Thymus (tissue), 11 donors: ENCODE data around the gene OSBP. TPM values are rescaled to one million over a fixed set of nuclear protein-coding genes. Genes with fewer than 3 reads are reported as not detected.

Experiments
- DNase-seq, 9 donors: peaks; one replicate each; pipeline ENCODE4 v3.0.0-alpha.2; 2013; ENCODE audit warnings: low spot score in 9 of 9, low read depth in 6 of 9, missing footprints in 1 of 9
- H3K27ac ChIP-seq, 2 donors: one replicate each; pipeline ENCODE4 v1.5.1; 2013; ENCODE audit warnings: control low read depth in 1 of 2, low read depth in 1 of 2, low read length in 1 of 2, mild to moderate bottlenecking in 1 of 2, moderate library complexity in 1 of 2
- H3K27me3 ChIP-seq, 2 donors: one replicate each; pipeline ENCODE4 v1.5.1; 2013; ENCODE audit warnings: low read length in 1 of 2; ENCODE audit not compliant: control insufficient read depth in 2 of 2, insufficient read depth in 1 of 2
- H3K36me3 ChIP-seq, 2 donors: one replicate each; pipeline ENCODE4 v1.5.1; 2013; ENCODE audit warnings: low read length in 1 of 2, mild to moderate bottlenecking in 1 of 2, moderate library complexity in 1 of 2; ENCODE audit not compliant: control insufficient read depth in 2 of 2, insufficient read depth in 2 of 2
- H3K4me1 ChIP-seq, 2 donors: one replicate each; pipeline ENCODE4 v1.5.1; 2013; ENCODE audit warnings: low read length in 2 of 2; ENCODE audit not compliant: control insufficient read depth in 2 of 2, insufficient read depth in 2 of 2
- H3K4me3 ChIP-seq, 2 donors: one replicate each; pipeline ENCODE4 v1.5.1; 2013; ENCODE audit warnings: low read length in 2 of 2, control low read depth in 1 of 2, mild to moderate bottlenecking in 1 of 2
- H3K9me3 ChIP-seq, 2 donors: one replicate each; pipeline ENCODE4 v1.5.1; 2013; ENCODE audit warnings: low read length in 1 of 2, mild to moderate bottlenecking in 1 of 2; ENCODE audit not compliant: control insufficient read depth in 2 of 2, insufficient read depth in 1 of 2
- WGBS: extraction: QIAGEN DNeasy Blood & Tissue Kit; methylation state at CpG from one replicate; pipeline ENCODE4 v1.1.7; 2013; 5-methylcytosine and 5-hydroxymethylcytosine counted together
- polyA plus RNA-seq: library from polyadenylated mRNA; stranded (reverse); fragments of 200-250 nt; gene quantifications from one replicate; pipeline ENCODE4 v1.2.3, GENCODE V29; 2013
- total RNA-seq: library from RNA; stranded (reverse); fragments of 120-200 nt; gene quantifications from one replicate; pipeline ENCODE4 v1.2.4, GENCODE V29; 2013
- donor health status: healthy.

Gene OSBP
- total and polyA plus RNA-seq, 2 donors = 17.5 to 21.5 TPM

GRCh38 chr11:59560290-59560701, 55.3 kb downstream of the OSBP start:
- peak; percentile 63 to 91 (median 77) for DNase-seq
- peak overlapping the region; percentile 90 to 95 for H3K27ac ChIP-seq
- peaks cover 21 to 54% of the 10 kb centered on the region in 2 donors for H3K27me3 ChIP-seq
- H3K36me3 ChIP-seq = no peaks in the 10 kb centered on the region
- peaks cover 4 to 41% of the 10 kb centered on the region in 2 donors for H3K4me1 ChIP-seq
- under 1% methylated on average over 18 of the region's 18 CpGs for WGBS
- H3K4me3 ChIP-seq = peak overlapping the region; percentile 68 to 97
- H3K9me3 ChIP-seq = no peaks in the 10 kb centered on the region

GRCh38 chr11:59559886-59560285, 55.7 kb downstream of the OSBP start:
- Histone ChIP-seq H3K4me3 (peak overlapping the region; percentile 68 to 97), H3K4me1 (peaks cover 4 to 41% of the 10 kb centered on the region in 2 donors), H3K27ac (peak overlapping the region in 1 of 2 donors; percentile 90), H3K9me3 (no peaks in the 10 kb centered on the region), H3K27me3 (peaks cover 21 to 57% of the 10 kb centered on the region in 2 donors), H3K36me3 (no peaks in the 10 kb centered on the region)
- WGBS = 77% methylated on average over 8 of the region's 8 CpGs
- no peak for DNase-seq

GRCh38 chr11:59558270-59558643, 57.3 kb downstream of the OSBP start:
- Histone ChIP-seq H3K36me3 (no peaks in the 10 kb centered on the region), H3K27ac (no peak overlapping the region), H3K4me3 (no peak overlapping the region), H3K4me1 (peaks cover 4 to 41% of the 10 kb centered on the region in 2 donors), H3K27me3 (peaks cover 21 to 71% of the 10 kb centered on the region in 2 donors), H3K9me3 (no peaks in the 10 kb centered on the region)
- WGBS = 78% methylated on average over 7 of the region's 7 CpGs
- DNase-seq = no peak

- Histone ChIP-seq H3K27me3 (peaks cover 21 to 84% of the 10 kb centered on the region in 2 donors), H3K9me3 (no peaks in the 10 kb centered on the region), H3K4me3 (no peak overlapping the region), H3K27ac (no peak overlapping the region), H3K4me1 (peaks cover 4 to 43% of the 10 kb centered on the region in 2 donors), H3K36me3 (no peaks in the 10 kb centered on the region)
- DNase-seq = peak in 1 of 9 donors; percentile 29
- 21% methylated on average over 13 of the region's 13 CpGs for WGBS
Observed at GRCh38 chr11:59556917-59557348, 58.6 kb downstream of the OSBP start.

GRCh38 chr11:59556115-59556916, 59.3 kb downstream of the OSBP start:
- DNase-seq = peak in 2 of 9 donors; percentile 44 to 68
- peak overlapping the region; percentile 25 to 29 for H3K4me3 ChIP-seq
- WGBS = 7% methylated on average over 30 of the region's 30 CpGs
- H3K27ac ChIP-seq = no peak overlapping the region
- H3K27me3 ChIP-seq = peaks cover 22 to 90% of the 10 kb centered on the region in 2 donors
- H3K4me1 ChIP-seq = peaks cover 4 to 48% of the 10 kb centered on the region in 2 donors
- H3K36me3 ChIP-seq = no peaks in the 10 kb centered on the region
- no peaks in the 10 kb centered on the region for H3K9me3 ChIP-seq

- no peaks in the 10 kb centered on the region for H3K9me3 ChIP-seq
- no peaks in the 10 kb centered on the region for H3K36me3 ChIP-seq
- WGBS = 22% methylated on average over 17 of the region's 17 CpGs
- H3K4me1 ChIP-seq = peaks cover 4 to 50% of the 10 kb centered on the region in 2 donors
- no peak for DNase-seq
- H3K27ac ChIP-seq = no peak overlapping the region
- peak overlapping the region; percentile 25 to 29 for H3K4me3 ChIP-seq
- peaks cover 25 to 96% of the 10 kb centered on the region in 2 donors for H3K27me3 ChIP-seq
Observed at GRCh38 chr11:59555601-59556114, 59.9 kb downstream of the OSBP start.

GRCh38 chr11:59553323-59553722, 62.3 kb downstream of the OSBP start:
- Histone ChIP-seq H3K27ac (no peak overlapping the region), H3K4me3 (no peak overlapping the region), H3K9me3 (no peaks in the 10 kb centered on the region), H3K27me3 (peaks cover 19 to 75% of the 10 kb centered on the region in 2 donors), H3K36me3 (no peaks in the 10 kb centered on the region), H3K4me1 (peaks cover 7 to 46% of the 10 kb centered on the region in 2 donors)
- DNase-seq = no peak
- 98% methylated on average over 21 of the region's 21 CpGs for WGBS

- Histone ChIP-seq H3K27ac (no peak overlapping the region), H3K4me1 (peaks cover 7 to 41% of the 10 kb centered on the region in 2 donors), H3K27me3 (peaks cover 14 to 70% of the 10 kb centered on the region in 2 donors), H3K4me3 (no peak overlapping the region), H3K9me3 (no peaks in the 10 kb centered on the region), H3K36me3 (no peaks in the 10 kb centered on the region)
- 77% methylated on average over 2 of the region's 2 CpGs for WGBS
- no peak for DNase-seq
Observed at GRCh38 chr11:59552844-59553243, 62.7 kb downstream of the OSBP start.
